HG03025 (cell line): ENCODE data around the gene HMGCS2.

Experiments used
- ATAC-seq: cut with Tn5 transposase; IDR thresholded peaks from one replicate; pipeline ENCODE4 v1.9.1; 2021; ENCODE audit warnings: mild to moderate bottlenecking, moderate library complexity; ENCODE audit not compliant: unreplicated experiment, low FRiP score

HMGCS2 gene

GRCh38 chr1:119768778-119769177 is at the start of gene HMGCS2:
TSS of gene HMGCS2 (minus strand) at chr1:119768905. CDS start at chr1:119768844, 61 bp downstream.
- no peak for ATAC-seq

GRCh38 chr1:119818181-119818580 is 49.5 kb upstream of the HMGCS2 start:
- ATAC-seq: no peak

DNA sequence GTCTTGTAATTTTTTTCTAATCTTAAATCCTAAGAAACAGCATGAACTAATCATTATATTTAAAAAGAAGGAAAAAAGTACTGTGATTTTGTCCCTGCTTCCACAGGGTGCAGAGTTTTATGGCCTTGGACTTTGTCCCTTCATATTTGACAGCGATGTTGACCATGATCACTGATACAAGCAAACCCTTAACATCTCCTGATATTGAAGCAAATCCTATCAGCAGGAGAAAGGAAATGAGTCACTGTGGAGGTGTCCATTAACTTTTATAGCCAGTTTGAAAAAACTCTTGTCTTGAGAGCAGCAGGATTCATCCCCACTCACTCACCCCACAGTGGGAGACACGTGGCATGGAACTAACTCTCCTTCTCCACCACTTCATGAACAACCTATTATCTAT is 47.7 kb upstream of the HMGCS2 start:
- ATAC-seq: no peak

DNA sequence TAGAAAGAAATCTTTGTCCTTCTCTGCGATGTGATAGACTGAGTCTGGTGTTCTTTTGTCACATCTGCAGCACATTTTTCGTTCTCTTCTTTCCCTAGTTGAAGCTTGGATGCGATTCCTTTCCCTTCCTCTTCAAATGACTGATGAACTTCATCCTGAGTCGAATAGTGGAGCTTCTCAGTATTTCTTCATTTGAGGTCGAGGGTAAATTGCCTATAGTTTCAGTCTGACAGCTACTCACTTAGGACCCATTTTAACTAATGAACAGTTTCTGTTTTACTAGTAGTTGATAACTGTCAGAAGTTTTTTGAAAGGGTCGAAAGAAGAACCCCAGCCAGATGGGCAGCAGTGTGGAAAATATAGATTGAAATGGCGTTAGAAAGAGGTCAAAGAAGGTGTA is 47.2 kb upstream of the HMGCS2 start:
- ATAC-seq: no peak

GRCh38 chr1:119815361-119815760 is 46.7 kb upstream of the HMGCS2 start:
- no peak for ATAC-seq

GRCh38 chr1:119814288-119814687 is 45.6 kb upstream of the HMGCS2 start:
- ATAC-seq: no peak

DNA sequence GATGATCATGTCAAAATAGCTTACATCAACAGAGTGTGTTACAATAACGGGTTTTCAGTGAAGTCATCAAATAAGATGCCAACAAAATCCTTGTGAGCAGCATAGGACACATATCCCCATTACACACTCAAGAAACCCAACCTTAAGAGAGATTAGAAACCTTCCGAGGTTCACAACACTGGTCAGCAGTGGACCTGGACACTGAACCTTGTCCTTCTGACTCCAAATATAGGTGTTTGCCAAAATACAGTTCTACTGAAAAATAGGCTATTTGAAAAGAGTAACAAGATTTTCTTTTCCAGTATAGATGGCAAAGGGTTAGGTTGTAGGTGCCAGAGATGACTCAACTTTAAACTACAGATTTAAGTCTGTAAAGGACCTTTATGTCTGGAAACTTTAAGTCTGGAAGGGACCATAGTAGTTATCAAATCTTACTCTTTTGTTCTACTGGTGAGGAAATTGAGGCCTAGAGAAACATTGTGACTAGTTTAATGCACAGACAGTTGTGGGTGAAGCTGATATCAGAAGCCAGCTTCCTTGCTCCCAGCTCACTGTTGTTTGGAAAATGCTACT is 43.4 kb upstream of the HMGCS2 start:
- ATAC-seq: no peak

GRCh38 chr1:119811387-119811786 is 42.7 kb upstream of the HMGCS2 start, which contains the start of gene REG4:
TSS of gene REG4 (minus strand) at chr1:119811460. CDS start at chr1:119808769, 2,691 bp downstream.
- ATAC-seq: no peak

DNA sequence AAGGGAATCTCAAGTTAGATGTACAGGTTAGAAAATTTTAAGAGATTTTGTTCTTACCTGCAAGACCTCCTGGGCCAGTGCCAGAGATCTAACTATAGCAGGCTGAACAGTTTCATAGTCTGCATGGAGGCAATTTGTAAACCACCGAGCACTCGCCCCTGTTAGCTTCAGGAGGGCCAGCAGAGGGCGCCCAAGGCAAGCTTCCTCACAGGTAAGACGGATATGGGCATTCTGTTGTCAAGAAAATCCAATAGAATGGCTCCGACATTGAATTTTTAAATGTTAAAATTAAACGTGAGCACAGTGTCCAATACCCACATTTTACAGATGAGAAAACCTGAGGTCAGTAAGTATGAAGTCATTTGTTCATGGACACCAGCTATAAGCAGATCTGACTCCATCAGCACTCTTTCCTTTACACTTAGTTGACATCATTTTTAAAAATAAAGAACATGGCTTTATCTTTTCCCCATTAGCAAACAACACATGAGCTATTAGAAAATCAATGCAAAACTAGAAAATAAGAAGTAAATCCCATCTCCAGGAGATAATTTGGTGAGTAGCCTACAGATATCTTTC is 40.4 kb upstream of the HMGCS2 start:
- ATAC-seq: peak; percentile 63

GRCh38 chr1:119808491-119808890 is 39.8 kb upstream of the HMGCS2 start:
- ATAC-seq: no peak

GRCh38 chr1:119806489-119806888 is 37.8 kb upstream of the HMGCS2 start:
- no peak for ATAC-seq

GRCh38 chr1:119805746-119806145 is 37.0 kb upstream of the HMGCS2 start:
- no peak for ATAC-seq

GRCh38 chr1:119805247-119805646 is 36.5 kb upstream of the HMGCS2 start:
- ATAC-seq: no peak

DNA sequence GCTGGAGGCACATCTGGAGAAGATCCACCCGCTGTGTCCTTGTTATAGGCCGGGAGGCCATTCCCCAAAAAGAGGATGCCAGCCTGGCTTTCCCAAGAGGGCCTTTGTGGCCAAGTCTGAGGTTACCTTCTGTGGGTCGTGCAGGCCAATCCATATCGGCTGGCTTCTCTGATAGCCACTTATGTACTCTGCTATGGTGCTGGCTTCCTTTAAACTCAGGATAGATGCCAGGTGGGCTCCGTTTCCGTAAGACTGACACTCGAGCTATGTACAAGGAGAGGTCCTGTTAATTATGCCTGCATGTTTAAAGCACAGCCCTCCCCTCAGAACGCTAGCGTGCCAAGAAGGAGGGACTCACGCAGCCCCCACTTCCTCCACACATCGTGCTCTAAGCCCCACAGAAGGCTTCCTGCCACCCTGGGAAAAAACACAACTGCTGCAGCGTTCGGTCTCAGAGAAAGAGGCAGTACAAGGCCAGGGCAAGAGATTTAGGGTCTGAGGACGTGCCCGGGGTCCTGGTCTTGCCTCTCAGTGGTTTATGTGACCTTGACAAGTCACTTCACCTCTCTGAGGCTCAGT is 31.0 kb upstream of the HMGCS2 start:
- no peak for ATAC-seq

GRCh38 chr1:119799003-119799402 is 30.3 kb upstream of the HMGCS2 start:
- no peak for ATAC-seq

DNA sequence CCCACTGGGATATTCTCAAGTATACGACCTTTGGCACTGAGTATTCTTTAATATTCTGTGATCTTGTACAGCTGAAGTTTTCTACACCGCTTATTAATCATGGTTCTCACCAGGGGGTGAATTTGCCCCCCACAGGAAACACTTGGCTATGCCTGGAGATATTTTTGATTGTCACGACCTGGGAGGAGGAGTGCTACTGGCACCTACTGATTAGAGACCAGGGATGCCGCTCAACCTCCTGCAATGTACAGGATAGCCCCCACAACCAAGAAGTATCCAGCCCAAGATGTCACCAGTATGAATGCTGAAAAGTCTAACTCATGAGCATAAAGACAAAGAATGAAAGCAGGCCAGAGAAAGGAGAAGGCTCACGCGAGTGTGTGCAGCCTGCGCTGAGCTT is 28.9 kb upstream of the HMGCS2 start:
- ATAC-seq: no peak

- ATAC-seq: no peak
Measured at GRCh38 chr1:119797162-119797561, 28.5 kb upstream of the HMGCS2 start.

- ATAC-seq: no peak
Measured at GRCh38 chr1:119795261-119796200, 26.8 kb upstream of the HMGCS2 start.

GRCh38 chr1:119794876-119795240 is 26.2 kb upstream of the HMGCS2 start:
- no peak for ATAC-seq

- ATAC-seq: no peak
Measured at GRCh38 chr1:119794230-119794875, 25.6 kb upstream of the HMGCS2 start.

- no peak for ATAC-seq
Measured at GRCh38 chr1:119791377-119791776, 22.7 kb upstream of the HMGCS2 start.
